MM.1S (cell line): Measurements from ENCODE around the gene RPSA.
"Not testable (repeated sequence)": the region's sequence is repeated elsewhere in the genome, so short reads cannot be mapped to it uniquely, and the experiment has no call there.

Source experiments
- DNase-seq: peaks from one replicate; pipeline ENCODE4 v3.0.0-alpha.2; 2015
- H2AFZ ChIP-seq: fragments of 300-600 bp; sonication (generic); 2 replicates; pipeline ENCODE4 v1.6.0; 2016; ENCODE audit warnings: antibody characterized with exemption, low read length
- H3F3A ChIP-seq: fragments of 300-600 bp; sonication (generic); 2 replicates; pipeline ENCODE4 v1.6.1; 2016; ENCODE audit warnings: mild to moderate bottlenecking, antibody characterized with exemption, low read length, moderate library complexity, mixed read lengths; ENCODE audit not compliant: insufficient read depth
- H3K27ac ChIP-seq: fragments of 300-600 bp; sonication (generic); 2 replicates; pipeline ENCODE4 v1.5.1; 2016; ENCODE audit warnings: mild to moderate bottlenecking, low read length
- H3K27me3 ChIP-seq: fragments of 300-600 bp; sonication (generic); replicated peaks from 2 replicates; pipeline ENCODE4 v1.6.0; 2016; ENCODE audit warnings: low read length; ENCODE audit not compliant: insufficient read depth
- H3K36me3 ChIP-seq: fragments of 300-600 bp; sonication (generic); replicated peaks from 2 replicates; pipeline ENCODE4 v1.6.1; 2016; ENCODE audit warnings: mild to moderate bottlenecking, low read length, mixed read lengths; ENCODE audit not compliant: insufficient read depth
- H3K4me1 ChIP-seq: fragments of 300-600 bp; sonication (generic); 2 replicates; pipeline ENCODE4 v1.6.1; 2016; ENCODE audit warnings: low read length, mixed read lengths
- H3K4me2 ChIP-seq: fragments of 300-600 bp; sonication (generic); 2 replicates; pipeline ENCODE4 v1.6.0; 2016; ENCODE audit warnings: low read depth, low read length
- H3K4me3 ChIP-seq: fragments of 300-600 bp; sonication (generic); 2 replicates; pipeline ENCODE4 v1.5.1; 2016; ENCODE audit warnings: low read length, mixed read lengths
- H3K79me2 ChIP-seq: fragments of 300-600 bp; sonication (generic); 2 replicates; pipeline ENCODE4 v1.6.1; 2016; ENCODE audit warnings: mixed run types, low read length, mixed read lengths
- H3K9ac ChIP-seq: fragments of 300-600 bp; sonication (generic); 2 replicates; pipeline ENCODE4 v1.6.1; 2016; ENCODE audit warnings: low read length, mixed read lengths
- H3K9me2 ChIP-seq: fragments of 300-600 bp; sonication (generic); replicated peaks from 2 replicates; pipeline ENCODE4 v1.6.1; 2016; ENCODE audit warnings: mild to moderate bottlenecking, low read length, mixed read lengths; ENCODE audit not compliant: insufficient read depth
- H3K9me3 ChIP-seq: fragments of 300-600 bp; sonication (generic); replicated peaks from 2 replicates; pipeline ENCODE4 v1.6.1; 2016; ENCODE audit warnings: mild to moderate bottlenecking, low read length, mixed read lengths; ENCODE audit not compliant: insufficient read depth
- H4K20me1 ChIP-seq: fragments of 300-600 bp; sonication (generic); 2 replicates; pipeline ENCODE4 v1.6.1; 2016; ENCODE audit warnings: mild to moderate bottlenecking, low read length, moderate library complexity, mixed read lengths; ENCODE audit not compliant: insufficient read depth
- CTCF ChIP-seq: fragments of 300-600 bp; sonication (generic); IDR thresholded peaks from 2 replicates; pipeline ENCODE4 v1.5.1; 2016; ENCODE audit warnings: antibody characterized with exemption, low read length, mixed read lengths
- EZH2 ChIP-seq: fragments of 300-600 bp; sonication (generic); optimal IDR thresholded peaks from 2 replicates; pipeline ENCODE3; 2017; ENCODE audit warnings: low read depth, mild to moderate bottlenecking, antibody characterized with exemption, low read length, mixed read lengths
- EZH2phosphoT487 ChIP-seq: fragments of 300-600 bp; sonication (generic); IDR thresholded peaks from 2 replicates; pipeline ENCODE4 v1.6.1; 2018; ENCODE audit warnings: antibody characterized with exemption, low read length

Gene RPSA

GRCh38 chr3:39415983-39416382, 9.5 kb downstream of the RPSA start:
- Histone ChIP-seq H3K9ac (no peak overlapping the region), H3K36me3 (peaks cover 10% of the 10 kb centered on the region; the same call in 1 of the 2 replicates), H3K9me3 (no peaks in the 10 kb centered on the region), H3K9me2 (no peaks in the 10 kb centered on the region), H3K4me1 (no peaks in the 10 kb centered on the region), H2AFZ (no peak overlapping the region), H3K27ac (no peak overlapping the region), H3K4me2 (no peak overlapping the region), H3F3A (peaks cover 52% of the 10 kb centered on the region), H3K79me2 (peaks cover 3% of the 10 kb centered on the region; the same call in 1 of the 2 replicates), H4K20me1 (peaks cover 13% of the 10 kb centered on the region), H3K27me3 (no peaks in the 10 kb centered on the region), H3K4me3 (no peak overlapping the region)
- DNase-seq: no peak
- no peak for TF ChIP-seq EZH2
- no peak for TF ChIP-seq CTCF
- TF ChIP-seq EZH2phosphoT487: no peak

GRCh38 chr3:39416998-39417397, 10.5 kb downstream of the RPSA start:
- H3K27me3 ChIP-seq, H3K9me2 ChIP-seq, H3K9ac ChIP-seq, H3K79me2 ChIP-seq, H3K4me2 ChIP-seq, H2AFZ ChIP-seq, H3K27ac ChIP-seq, DNase-seq, H3K36me3 ChIP-seq, H3K4me1 ChIP-seq, H3K4me3 ChIP-seq, H3K9me3 ChIP-seq: not testable (repeated sequence)
- Histone ChIP-seq H4K20me1 (0 out of 2 replicates have a peak, but pooled peaks cover 10% of the 10 kb centered on the region), H3F3A (peaks cover 46% of the 10 kb centered on the region)

GRCh38 chr3:39418556-39419225, 12.2 kb downstream of the RPSA start:
- not testable (repeated sequence) for H3K79me2 ChIP-seq, H2AFZ ChIP-seq, H4K20me1 ChIP-seq, H3K9ac ChIP-seq, H3K9me2 ChIP-seq, H3K27me3 ChIP-seq, DNase-seq, H3K36me3 ChIP-seq, H3K4me1 ChIP-seq, H3K27ac ChIP-seq, H3K4me2 ChIP-seq, H3K4me3 ChIP-seq, H3K9me3 ChIP-seq
- H3F3A ChIP-seq: peaks cover 29% of the 10 kb centered on the region

GRCh38 chr3:39419742-39420315, 13.3 kb downstream of the RPSA start:
- H3K9me3 ChIP-seq: no peaks in the 10 kb centered on the region

More at GRCh38 chr3:39419742-39420315, 13.3 kb downstream of the RPSA start:
- no peak for TF ChIP-seq EZH2
- TF ChIP-seq EZH2phosphoT487: no peak
- TF ChIP-seq CTCF: no peak
- Histone ChIP-seq H3K27ac (no peak overlapping the region), H3K36me3 (no peaks in the 10 kb centered on the region), H3K79me2 (no peaks in the 10 kb centered on the region), H4K20me1 (no peaks in the 10 kb centered on the region), H3K4me3 (no peak overlapping the region), H3K27me3 (no peaks in the 10 kb centered on the region), H3F3A (peaks cover 18% of the 10 kb centered on the region), H3K9me2 (no peaks in the 10 kb centered on the region), H3K4me1 (no peaks in the 10 kb centered on the region), H3K9ac (no peak overlapping the region), H3K4me2 (no peak overlapping the region), H2AFZ (no peak overlapping the region)
- no peak for DNase-seq
